SKM-1 (cell line): ENCODE results near the gene LAP3.

Experiments
- DNase-seq: peaks from one replicate; lab custom pipeline; 2025; ENCODE audit not compliant: unreplicated experiment; lab: John Stamatoyannopoulos, UW

LAP3 gene

DNA sequence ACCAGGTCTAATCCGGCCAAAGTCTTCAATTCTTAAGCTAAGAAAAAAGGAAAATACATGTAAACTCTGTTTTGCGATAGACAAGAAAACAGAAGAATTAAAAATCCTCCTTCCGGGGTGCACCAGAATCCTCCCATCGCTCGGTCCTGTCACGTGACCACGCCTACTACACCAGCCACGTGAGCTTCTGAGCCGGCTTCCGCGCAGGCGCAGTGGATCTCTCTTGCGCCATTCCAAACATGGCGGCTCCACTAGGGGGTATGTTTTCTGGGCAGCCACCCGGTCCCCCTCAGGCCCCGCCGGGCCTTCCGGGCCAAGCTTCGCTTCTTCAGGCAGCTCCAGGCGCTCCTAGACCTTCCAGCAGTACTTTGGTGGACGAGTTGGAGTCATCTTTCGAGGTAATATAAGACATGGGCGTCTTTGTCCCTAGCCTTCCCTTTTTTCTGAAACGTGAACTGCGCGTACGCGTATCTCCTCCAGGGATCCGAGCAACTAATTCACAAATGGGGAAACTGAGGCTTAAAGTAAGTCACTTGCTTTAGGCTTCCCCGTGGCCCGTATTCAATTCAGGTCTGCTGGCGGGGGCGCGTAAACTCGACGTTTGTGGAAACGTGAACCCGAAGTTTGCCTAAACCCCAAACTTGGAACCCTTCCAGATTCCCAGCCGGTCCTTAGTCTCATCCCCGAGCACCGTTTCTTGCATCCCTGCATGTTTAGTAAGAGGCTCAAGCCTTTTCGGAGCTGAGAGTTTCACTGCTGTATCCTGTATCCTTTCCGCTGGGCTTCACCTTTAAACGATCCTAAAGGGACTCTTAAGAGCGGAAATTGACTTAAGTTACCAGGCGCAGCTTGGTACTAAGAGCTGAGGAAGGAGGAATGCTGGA, 37.7 kb downstream of the LAP3 start, which contains the start of gene MED28:
Gene MED28 (plus strand): TSS at position 226 of the 884 bp plus-strand sequence. CDS start 14 bp downstream, at position 240.
- peak; percentile 86 for DNase-seq

DNA sequence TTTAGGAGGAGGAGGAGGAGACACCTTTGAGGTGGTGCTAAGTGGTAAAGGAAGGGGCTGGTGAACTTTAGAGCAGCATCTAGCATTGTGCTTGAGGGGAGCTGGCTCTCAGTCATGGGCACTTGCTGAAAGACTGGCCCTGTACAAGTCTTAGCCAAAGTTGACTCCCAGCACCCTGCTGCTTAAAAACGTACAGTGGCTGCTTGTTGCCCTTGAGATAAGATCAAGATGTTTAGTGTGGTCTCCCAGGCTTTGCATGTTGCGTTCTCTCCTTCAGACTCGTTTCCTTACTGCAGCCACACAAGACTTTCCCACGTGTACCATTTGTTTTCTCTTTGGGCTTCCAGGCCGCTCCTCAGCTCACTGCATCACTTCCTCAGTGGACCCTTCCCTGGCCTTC, 39.3 kb downstream of the LAP3 start:
- no peak for DNase-seq

DNA sequence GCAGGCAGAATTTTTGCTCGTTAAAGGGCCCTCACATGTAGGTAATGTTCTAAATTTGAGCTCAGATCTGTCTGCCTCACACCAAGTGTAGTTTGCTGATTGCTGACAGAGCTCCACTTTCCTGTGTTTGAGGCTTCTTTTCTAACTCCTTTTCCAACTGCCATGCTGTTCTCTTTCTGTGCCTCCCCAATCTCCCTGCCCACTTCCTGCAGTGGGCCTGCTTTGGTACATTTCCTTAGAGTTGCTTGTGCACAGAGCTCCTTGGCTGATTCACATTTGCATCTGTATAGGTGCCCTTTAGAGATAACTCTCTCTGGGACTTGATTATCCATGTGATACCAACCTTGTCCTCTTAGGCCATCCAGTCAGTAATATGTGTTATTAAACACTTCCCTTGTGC, 41.9 kb downstream of the LAP3 start:
- DNase-seq: no peak

DNA sequence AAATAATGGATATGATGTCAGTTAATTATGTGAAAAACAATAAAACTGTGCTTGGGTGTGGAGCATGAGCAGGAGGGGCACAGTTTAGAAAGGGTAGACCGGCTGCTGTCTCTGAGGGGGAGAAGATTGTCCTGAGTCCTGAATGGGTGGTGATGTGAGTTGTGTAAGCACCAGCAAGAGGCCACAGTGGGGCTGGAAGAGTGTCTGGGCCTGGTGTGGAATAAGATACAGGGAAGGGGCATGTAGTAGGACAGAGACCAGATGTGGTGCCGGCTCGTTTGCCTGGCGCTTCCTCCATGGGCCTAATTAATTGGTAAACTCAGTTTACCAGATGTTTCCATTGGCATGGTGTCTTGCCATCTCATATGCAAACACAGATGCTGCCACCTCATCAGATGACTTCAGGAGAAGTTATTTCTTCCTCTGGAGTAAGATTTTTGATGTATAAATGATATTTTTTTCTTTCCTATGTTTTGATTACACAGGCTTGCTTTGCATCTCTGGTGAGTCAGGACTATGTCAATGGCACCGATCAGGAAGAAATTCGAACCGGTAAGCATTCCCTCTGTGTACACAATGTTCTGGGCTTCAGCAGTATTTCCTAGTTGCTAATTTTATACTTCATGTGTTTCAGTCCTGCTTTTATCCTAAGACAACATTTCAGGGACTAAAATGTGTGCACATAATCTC, 42.6 kb downstream of the LAP3 start:
- no peak for DNase-seq

DNA sequence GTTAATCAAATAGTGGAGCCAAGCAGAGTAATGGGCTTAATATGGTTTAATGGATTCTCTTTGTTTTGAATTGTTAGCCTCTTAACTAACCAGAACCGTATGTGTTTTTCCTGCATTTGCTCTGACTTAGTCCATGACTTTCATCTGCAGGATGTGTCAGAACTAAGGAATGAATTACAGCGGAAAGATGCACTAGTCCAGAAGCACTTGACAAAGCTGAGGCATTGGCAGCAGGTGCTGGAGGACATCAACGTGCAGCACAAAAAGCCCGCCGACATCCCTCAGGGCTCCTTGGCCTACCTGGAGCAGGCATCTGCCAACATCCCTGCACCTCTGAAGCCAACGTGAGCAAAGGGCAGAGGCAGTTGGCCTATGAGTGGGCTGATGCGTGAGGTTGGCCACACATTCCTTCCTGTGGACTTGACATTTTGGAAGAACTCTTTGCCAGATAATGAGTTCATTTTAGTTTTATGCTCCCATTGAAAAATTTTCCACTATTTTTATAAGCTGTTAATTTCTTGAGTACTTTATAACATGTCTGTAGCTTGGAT, 46.5 kb downstream of the LAP3 start:
- no peak for DNase-seq

DNA sequence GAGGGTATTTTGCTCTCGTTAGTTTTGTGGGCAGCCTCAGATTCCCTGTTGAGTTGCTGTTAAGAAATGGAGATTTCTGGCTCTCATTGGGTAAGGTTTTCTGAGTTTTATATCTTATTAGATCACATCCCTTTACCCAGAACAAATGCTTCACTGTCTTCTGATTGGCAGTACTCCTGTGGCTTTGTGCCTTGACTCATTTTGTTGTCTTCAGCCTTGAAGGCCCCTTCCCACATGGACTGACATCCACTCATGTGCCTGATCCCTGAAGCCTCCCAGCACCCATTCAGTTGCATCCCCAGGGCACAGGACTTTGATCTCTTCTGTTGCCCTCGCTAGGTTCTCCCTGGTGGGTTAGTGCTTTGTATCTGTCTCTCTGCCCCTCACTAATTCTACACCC, 47.8 kb downstream of the LAP3 start:
- no peak for DNase-seq

DNA sequence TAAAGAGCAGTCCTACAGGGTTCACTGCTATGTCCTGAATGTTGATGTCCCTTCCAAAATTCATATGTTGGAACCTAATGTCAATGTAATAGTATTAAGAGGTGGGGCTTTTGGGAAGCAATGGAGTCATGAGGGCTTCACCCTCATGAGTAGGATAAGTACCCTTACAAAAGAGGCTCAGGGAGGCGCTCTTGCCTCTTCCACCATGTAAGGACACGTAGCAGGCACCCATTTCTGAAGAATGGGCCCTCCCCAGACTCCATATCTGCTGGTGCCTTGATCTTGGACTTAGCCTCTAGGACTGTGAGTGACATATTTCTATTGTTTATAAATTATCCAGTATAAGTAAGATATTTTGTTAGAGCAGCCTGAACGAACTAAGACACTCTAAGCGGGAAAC, 53.2 kb downstream of the LAP3 start:
- no peak for DNase-seq

DNA sequence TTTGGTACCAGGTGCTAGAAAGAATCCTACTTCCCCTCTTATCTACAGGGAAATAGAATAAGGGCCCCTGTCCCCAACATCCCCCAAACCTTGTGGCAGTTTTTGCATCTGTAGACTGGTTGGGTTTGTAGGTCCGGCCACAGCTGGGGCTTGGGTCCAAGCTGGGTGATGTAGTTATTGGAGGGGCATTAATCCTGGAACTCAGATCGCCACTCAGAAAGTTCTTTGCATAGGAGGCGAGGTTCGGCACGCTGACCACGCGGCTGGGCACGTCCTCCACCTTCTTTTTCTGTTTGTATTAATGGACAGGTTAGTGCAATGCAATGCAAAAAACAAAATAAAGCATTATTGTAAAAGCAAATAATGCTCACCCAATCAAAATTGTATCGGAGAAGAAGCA, 56.6 kb downstream of the LAP3 start:
- DNase-seq: no peak

DNA sequence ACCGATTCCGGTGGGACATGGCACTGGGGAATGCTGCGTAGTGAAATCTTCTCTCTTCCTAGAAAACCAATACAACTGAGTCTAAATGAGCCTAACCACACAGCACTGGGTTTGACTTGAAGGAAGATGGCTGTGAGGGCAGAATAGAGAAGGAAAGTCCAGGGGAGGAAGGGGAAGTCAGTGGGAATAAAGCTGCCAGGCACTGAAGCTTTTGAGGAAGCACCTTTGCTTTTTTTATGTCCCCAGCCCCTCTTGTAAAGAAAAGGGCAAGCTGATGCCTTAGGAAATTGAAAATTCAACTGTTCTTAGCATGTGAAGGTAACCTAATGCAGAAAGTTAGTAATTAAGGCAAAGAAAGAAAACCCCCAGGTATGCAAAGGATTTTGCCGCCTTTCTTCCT, 58.1 kb downstream of the LAP3 start:
- no peak for DNase-seq

DNA sequence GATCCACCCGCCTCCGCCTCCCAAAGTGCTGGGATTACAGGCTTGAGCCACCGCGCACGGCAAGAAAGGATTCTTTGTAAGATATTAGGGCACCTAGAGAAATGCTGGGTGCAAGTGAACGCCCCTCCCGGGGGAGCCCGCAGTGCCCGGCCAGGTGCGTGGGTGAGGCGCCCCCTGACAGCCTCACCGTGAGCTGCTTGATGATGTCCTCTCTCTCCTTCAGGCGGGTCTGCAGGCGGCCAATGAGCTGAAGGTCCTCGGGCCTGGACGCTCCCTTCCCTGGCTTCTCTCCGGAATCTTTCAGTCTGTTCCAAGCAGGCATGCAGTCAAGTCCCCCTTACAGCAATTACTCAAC, 59.3 kb downstream of the LAP3 start:
- DNase-seq: no peak

DNA sequence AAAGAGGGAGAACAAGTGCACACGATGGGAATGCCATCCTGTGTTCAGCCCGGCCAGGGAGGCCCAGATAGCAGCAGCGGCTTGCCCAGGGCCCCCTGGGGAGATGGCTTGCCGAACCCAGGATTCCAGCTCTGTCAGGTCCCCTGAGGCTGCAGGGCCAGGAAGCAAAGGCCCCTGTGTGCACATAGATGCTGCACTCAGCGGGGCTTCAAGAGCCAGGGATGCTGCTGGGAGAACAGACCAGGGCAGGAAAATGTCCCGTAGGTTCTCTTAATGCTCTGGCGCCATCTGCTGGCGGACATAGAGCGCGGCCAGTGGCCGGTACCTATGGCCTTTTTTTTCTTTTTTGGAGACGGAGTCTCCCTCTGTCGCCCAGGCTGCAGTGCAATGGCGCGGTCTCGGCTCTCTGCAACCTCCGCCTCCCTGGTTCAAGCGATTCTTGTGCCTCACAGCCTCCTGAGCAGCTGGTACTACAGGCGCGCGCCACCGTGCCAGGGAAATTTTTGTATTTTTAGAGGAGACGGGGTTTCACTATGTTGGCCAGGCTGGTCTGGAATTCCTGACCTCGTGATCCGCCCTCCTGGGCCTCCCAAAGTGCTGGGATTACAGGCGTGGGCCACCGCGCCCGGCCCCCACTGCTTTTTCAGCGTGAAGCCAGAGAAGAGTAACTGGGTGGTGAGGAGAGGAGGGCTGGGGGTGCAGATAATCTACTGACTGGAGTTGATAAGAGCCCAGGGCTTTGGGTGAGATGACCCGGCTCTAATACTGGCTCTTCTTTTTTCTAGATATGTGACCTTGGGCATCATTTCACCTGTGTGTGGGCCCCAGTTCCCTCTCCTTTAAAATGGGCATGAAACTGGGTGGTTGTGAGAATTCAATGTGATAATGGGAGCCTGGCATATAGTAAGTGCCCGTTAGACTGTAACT, 60.0 kb downstream of the LAP3 start:
- DNase-seq: peak; percentile 53

DNA sequence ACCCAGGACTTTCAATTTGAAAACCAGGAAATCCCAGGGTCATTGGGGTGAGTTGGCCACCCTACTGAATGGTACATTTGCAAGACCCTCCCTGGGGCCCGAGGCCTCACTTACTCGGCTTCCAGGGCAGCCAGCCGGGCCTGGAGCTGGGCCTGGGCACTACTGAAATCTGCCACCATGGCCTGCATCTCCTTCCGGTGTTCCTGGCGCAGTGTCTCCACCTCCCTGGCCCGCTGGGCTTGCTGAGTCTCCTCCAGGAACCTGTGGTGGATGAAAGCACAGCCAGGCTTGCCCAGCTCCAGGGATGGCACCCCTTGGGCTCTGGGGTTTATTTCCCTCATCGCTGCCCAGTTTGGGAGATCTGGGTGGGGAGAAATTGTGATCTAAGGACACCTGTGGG, 62.1 kb downstream of the LAP3 start:
- no peak for DNase-seq

DNA sequence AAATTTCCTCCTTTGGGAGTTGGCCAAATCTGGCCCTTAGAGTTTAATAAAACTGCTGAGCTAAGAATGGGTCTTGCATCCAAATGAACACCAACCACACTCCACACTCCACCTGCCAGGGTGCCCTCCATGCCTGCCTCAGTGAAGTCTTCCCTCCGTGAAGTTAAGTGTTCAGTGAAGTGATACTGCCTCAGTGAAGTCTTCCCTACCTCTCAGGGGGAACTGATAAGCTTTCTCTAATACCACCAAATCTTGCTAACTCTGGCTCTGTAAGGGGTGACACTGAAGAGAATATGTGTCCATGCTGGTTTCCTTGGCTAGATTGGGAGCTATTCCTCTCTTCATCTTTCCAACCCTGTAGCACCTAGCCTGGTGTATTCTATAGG, 65.4 kb downstream of the LAP3 start:
- no peak for DNase-seq

DNA sequence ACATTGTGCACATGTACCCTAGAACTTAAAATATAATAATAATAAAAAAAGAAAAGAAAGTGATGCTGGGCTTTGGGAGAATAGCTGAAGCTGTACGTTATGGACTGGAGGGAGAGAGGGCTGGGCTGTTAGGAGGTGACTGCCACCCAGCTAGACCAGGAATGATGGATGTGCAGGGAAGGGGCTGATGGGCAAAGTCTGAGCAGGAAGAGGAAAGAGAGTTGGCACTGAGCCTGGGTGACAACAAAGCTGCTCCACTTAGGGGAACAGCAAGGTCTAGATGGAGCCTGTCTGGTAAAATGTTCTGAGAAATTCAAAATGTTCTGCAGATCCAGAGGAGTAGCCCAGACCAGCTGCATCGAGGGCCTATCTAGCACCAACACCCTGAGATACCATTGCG, 69.7 kb downstream of the LAP3 start:
- no peak for DNase-seq

DNA sequence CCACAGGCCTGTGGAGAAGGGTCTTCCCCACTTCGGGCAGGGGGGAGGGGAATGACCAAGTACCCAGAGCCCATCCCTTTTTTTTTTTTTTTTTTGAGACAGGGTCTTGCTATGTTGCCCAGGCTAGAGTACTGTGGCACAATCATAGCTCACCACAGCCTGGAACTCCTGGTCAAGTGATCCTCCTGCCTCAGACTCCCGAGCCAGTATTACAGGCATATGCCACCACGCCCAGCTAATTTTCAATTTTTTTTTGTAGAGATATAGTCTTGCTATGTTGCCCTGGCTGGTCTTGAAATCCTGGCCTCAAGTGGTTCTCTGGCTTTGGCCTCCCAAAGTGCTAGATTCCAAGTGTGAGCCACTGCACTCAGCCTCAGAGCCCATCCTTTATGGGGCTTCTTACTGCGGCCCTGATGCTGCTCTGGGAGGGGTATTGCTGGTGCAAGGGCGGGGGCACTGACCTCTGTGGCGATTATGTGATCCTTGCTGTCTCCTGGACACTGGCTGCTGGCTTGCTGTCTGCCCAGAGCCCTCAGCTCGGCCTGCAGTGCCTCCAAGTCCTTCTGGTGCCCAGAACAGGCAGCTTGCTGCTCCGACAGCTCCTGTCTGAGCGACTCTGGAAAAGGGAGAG, 70.3 kb downstream of the LAP3 start:
- DNase-seq: no peak

DNA sequence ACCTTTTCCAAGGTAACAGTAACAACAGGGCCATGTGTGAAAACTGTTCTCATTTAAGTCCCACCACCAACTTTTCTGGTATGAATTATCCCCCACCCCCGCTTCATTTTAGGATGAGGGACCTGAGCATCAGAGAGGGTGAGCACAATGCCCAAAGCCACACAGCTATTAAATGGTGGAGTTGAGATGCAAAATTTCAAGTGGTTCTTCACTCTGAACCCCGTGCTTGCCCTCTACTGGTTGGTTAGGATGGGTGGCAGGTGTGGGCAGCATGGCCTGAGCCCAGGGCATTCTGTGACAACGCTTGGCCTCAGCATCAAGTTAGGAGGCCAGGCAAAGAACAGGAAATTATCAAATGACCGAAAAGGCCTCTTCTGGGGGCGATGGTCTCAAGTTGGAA, 70.9 kb downstream of the LAP3 start:
- no peak for DNase-seq

DNA sequence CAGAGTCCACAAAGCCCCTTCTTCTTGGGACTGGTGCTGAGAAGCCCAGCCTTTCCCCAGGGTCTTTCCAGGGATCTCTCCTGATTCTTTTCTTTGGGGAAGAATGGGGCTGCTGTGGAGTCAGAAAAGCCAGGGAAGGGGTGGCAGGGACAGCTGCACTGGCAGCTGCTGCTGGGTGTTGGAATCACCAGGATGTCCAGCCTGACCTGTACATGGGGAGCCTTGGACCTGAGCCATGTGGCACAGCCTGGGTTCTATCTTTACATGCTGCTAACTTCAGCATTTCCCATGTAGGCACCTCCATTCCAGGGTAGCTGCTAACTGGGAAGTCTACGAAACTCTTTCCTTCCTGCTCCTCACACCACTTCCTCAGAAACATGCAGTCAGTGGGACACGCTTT, 73.4 kb downstream of the LAP3 start:
- DNase-seq: no peak

DNA sequence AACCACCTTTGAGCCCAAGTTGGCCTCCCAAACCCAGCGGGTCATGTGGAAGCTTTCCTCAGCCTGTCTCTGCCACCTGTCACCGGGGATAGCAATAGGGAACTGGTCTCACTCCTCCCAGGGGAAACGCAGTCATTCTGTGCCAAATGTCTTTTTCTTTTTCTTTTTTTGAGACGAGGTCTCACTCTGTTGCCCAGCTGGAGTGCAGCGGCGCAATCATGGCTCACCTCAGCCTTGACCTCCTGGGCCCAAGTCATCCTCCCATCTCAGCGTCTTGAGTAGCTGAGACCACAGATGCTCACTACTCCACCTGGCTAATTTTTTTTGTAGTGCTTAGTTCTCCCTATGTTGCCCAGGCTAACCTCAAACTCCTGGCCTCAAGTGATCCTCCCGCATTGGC, 77.7 kb downstream of the LAP3 start:
- DNase-seq: no peak

DNA sequence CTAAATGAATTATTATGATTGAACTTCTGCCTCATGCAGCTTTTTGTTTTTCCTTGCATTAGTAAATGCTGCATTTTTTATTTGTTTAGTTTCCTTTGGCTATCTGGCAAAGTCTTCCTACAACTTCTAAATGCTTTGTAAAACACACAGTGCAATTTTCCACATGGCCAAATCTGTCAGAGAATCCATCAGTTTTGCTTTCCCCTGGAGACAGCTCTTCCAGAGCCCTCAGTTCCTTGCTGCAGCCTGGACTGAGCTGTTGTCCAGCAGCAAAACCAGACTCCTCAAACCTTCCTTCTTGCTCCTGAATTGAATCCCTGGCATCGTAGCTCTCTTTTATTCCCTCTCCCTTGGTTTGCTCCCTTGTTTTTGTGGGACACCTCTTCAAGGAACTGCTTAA, 80.1 kb downstream of the LAP3 start:
- no peak for DNase-seq
